Dermis microvascular lymphatic vessel endothelial cell (primary cell): ENCODE results near the gene TMEM72. TPM values are rescaled to one million over a fixed set of nuclear protein-coding genes. Genes with fewer than 3 reads are reported as not detected.
A peak's percentile ranks its signal among the peaks of the same experiment; 100 is the strongest.

Source experiments
- DNase-seq, 2 donors: peaks; one replicate each; pipeline versions ENCODE4 v3.0.0 to v3.0.0-alpha.2; 2010; ENCODE audit warnings: low read depth in 2 of 2
- total RNA-seq: library from RNA; depleted of rRNA; stranded (reverse); fragments of >200 nt; gene quantifications from 2 replicates; pipeline ENCODE4 v1.2.1, GENCODE V29; 2014

The TMEM72 gene
- total RNA-seq, 1 donor from 2014 or later, result not detected

- DNase-seq, result no peak
These were observed 6.7 kb downstream of the TMEM72 start for GRCh38 chr10:44917848-44918247.

- no peak for DNase-seq
These were observed 9.1 kb downstream of the TMEM72 start for GRCh38 chr10:44920252-44920651.

GRCh38 chr10:44921061-44921460 lies 9.9 kb downstream of the TMEM72 start:
- DNase-seq, result no peak

- DNase-seq, result no peak
These were observed 10.4 kb downstream of the TMEM72 start for GRCh38 chr10:44921506-44921905.

- DNase-seq, result no peak
These were observed 10.9 kb downstream of the TMEM72 start for GRCh38 chr10:44922021-44922420.

- DNase-seq, result no peak
These were observed 11.8 kb downstream of the TMEM72 start for GRCh38 chr10:44922796-44923545.

- no peak for DNase-seq
These were observed 12.5 kb downstream of the TMEM72 start for GRCh38 chr10:44923611-44924010.

- no peak for DNase-seq
These were observed 13.3 kb downstream of the TMEM72 start for GRCh38 chr10:44924261-44925040.

GRCh38 chr10:44925224-44925623 lies 14.1 kb downstream of the TMEM72 start:
- no peak for DNase-seq

GRCh38 chr10:44925811-44926750 lies 14.9 kb downstream of the TMEM72 start:
- DNase-seq, result no peak

GRCh38 chr10:44926751-44927351 lies 15.7 kb downstream of the TMEM72 start:
- no peak for DNase-seq

- DNase-seq, result no peak
These were observed 16.2 kb downstream of the TMEM72 start for GRCh38 chr10:44927352-44927751.

GRCh38 chr10:44928462-44928861 lies 17.3 kb downstream of the TMEM72 start:
- DNase-seq, result no peak

GRCh38 chr10:44929356-44930255 lies 18.5 kb downstream of the TMEM72 start:
- DNase-seq, result no peak

- DNase-seq, result no peak
These were observed 19.9 kb downstream of the TMEM72 start for GRCh38 chr10:44930904-44931620.

- no peak for DNase-seq
These were observed 20.7 kb downstream of the TMEM72 start for GRCh38 chr10:44931621-44932516.

GRCh38 chr10:44932517-44933450 lies 21.6 kb downstream of the TMEM72 start:
- DNase-seq, result peak; percentile 47 to 80
